SK-N-MC (cell line): ENCODE data around the gene RALGPS1.

ENCODE experiments used
- DNase-seq: peaks from one replicate; pipeline ENCODE4 v3.0.0-alpha.2; 2011; ENCODE audit warnings: low read depth, low spot score
- H3K27ac ChIP-seq: fragments of 200-600 bp; sonication (generic); 2 replicates; pipeline ENCODE4 v1.5.1; 2016; ENCODE audit warnings: mixed run types
- H3K36me3 ChIP-seq: fragments of 200-600 bp; sonication (generic); 2 replicates; pipeline ENCODE4 v1.6.1; 2017; ENCODE audit warnings: antibody characterized with exemption, low read length, mixed read lengths; ENCODE audit not compliant: insufficient read depth
- H3K4me3 ChIP-seq: fragments of 200-600 bp; sonication (generic); 2 replicates; pipeline ENCODE4 v1.5.1; 2016
- H3K9ac ChIP-seq: fragments of 200-600 bp; sonication (generic); 2 replicates; pipeline ENCODE4 v1.8.0; 2017; ENCODE audit warnings: mixed run types, mixed read lengths; ENCODE audit not compliant: insufficient read length
- H3K9me3 ChIP-seq: fragments of 200-600 bp; sonication (generic); 2 replicates; pipeline ENCODE4 v1.6.1; 2017; ENCODE audit warnings: low read depth, mild to moderate bottlenecking, antibody characterized with exemption, low read length, moderate library complexity, mixed read lengths
- EZH2 ChIP-seq: fragments of 200-600 bp; sonication (generic); IDR thresholded peaks from one replicate; pipeline ENCODE4 v1.6.1; 2017; ENCODE audit warnings: antibody characterized with exemption
- FOXP2 ChIP-seq: optimal IDR thresholded peaks from 2 replicates; pipeline ENCODE3; 2011; ENCODE audit warnings: mild to moderate bottlenecking, moderate library complexity; ENCODE audit not compliant: insufficient read depth; ENCODE audit errors: extremely low read length, control extremely low read depth
- POLR2AphosphoS5 ChIP-seq: IDR thresholded peaks from 2 replicates; pipeline ENCODE4 v1.6.1; 2012; ENCODE audit warnings: mild to moderate bottlenecking, low read depth, low read length, borderline replicate concordance

The RALGPS1 gene

GRCh38 chr9:127245637-127246164, 331.1 kb downstream of the RALGPS1 start:
- H3K27ac ChIP-seq: no peak overlapping the region
- no peaks in the 10 kb centered on the region for H3K36me3 ChIP-seq
- peak overlapping the region; percentile 86 for H3K4me3 ChIP-seq
- H3K9me3 ChIP-seq: no peaks in the 10 kb centered on the region
- no peak for DNase-seq
- H3K9ac ChIP-seq: no peak overlapping the region
- no peak for TF ChIP-seq EZH2
- no peak for TF ChIP-seq FOXP2
- no peak for TF ChIP-seq POLR2AphosphoS5

GRCh38 chr9:127248241-127248640, 333.7 kb downstream of the RALGPS1 start:
- Histone ChIP-seq H3K36me3 (no peaks in the 10 kb centered on the region), H3K9me3 (no peaks in the 10 kb centered on the region), H3K27ac (no peak overlapping the region)

DNA sequence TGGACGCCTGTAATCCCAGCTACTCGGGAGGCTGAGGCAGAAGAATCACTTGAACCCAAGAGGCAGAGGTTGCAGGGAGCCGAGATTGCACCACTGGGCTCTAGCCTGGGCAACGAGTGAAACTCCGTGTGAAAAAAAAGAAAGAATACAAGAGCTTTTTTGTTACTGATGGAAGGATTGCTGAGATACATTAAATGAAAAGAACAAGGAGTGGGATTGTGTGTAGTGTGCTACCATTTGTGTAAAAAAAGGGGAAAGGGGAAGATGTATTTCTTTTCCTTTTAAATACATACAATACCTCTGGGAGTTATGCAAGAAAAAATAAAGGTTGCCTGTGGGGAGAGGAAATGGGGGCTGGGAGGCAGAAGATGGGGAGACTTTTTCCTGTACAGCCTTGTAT, 335.3 kb downstream of the RALGPS1 start:
- no peak overlapping the region for H3K27ac ChIP-seq
- TF ChIP-seq EZH2 (no peak), POLR2AphosphoS5 (no peak)
- no peak overlapping the region for H3K9ac ChIP-seq
- H3K9me3 ChIP-seq: no peaks in the 10 kb centered on the region
- no peaks in the 10 kb centered on the region for H3K36me3 ChIP-seq
- no peak for DNase-seq
- H3K4me3 ChIP-seq: no peak overlapping the region

More at GRCh38 chr9:127248241-127248640, 333.7 kb downstream of the RALGPS1 start:
- Histone ChIP-seq H3K4me3 (no peak overlapping the region), H3K9ac (no peak overlapping the region)
- TF ChIP-seq EZH2 (no peak), FOXP2 (no peak), POLR2AphosphoS5 (no peak)
- DNase-seq: no peak

- H3K9ac ChIP-seq: no peak overlapping the region
- no peak overlapping the region for H3K27ac ChIP-seq
- no peak overlapping the region for H3K4me3 ChIP-seq
- TF ChIP-seq FOXP2: no peak
- TF ChIP-seq EZH2: no peak
- TF ChIP-seq POLR2AphosphoS5: no peak
- H3K9me3 ChIP-seq: no peaks in the 10 kb centered on the region
- DNase-seq: no peak
- no peaks in the 10 kb centered on the region for H3K36me3 ChIP-seq
Observed at GRCh38 chr9:127250896-127251391, 336.4 kb downstream of the RALGPS1 start.

DNA sequence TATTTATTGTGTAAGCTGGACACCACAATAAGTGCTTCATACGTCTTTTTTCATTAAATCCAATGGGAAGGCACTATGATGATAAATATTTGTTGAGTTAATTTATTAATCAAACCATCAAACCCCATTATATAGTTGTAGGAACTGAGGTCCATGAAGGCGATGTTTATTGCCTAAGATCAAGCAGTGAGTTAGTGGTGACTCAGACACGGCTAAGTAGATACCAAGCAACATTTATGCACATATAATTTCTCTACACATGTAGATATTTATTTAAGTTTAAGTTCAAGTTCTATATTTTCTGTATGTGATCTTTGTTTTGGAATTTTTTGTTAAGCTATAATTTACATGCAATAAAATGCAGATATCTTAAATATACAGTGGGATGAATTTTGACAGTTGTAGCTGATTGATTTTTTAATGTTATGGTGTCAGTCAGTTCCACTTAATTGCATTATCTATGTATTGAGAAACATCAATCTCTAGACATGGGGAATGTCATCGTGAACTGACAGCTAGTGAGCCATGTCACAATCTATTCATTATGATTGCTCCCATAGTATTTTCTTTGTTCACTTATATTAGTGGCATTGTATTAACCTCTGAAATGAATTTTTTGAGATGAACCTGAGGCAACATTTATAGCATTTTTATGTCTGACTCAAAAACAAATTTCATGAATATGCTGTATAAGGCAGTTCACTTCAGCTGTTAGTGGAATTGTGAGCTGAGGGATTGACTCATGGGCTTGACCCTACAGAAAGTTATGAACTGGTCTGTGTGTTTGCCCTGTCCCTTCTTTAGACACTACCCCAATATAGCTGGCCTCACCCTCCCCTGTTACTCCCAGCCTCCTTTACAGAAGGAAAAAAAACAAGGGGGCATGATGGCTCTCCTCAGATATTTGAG, 338.1 kb downstream of the RALGPS1 start:
- TF ChIP-seq POLR2AphosphoS5: no peak
- TF ChIP-seq FOXP2: no peak

DNA sequence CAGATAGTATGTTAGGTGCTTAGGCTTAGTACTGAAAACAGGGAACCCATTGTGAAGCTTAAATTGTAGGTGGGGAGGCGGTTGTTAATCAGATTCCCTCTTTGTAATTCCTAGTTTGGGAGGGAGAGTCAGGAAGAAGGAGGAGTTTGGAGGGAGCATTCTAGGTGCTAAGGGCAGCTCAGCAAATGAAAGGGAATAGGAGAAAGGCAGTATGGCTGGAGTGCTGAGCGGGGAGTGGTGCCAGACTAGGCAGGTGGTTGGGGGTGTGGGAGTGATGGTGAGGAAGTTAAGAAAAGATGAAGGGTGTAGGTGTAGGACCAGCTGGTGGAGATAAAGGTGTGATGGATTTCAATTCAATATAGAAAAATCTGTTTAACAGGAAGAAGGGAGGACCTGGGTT, 338.9 kb downstream of the RALGPS1 start:
- no peak for DNase-seq
- Histone ChIP-seq H3K36me3 (no peaks in the 10 kb centered on the region), H3K9ac (no peak overlapping the region), H3K27ac (no peak overlapping the region), H3K4me3 (no peak overlapping the region), H3K9me3 (no peaks in the 10 kb centered on the region)
- no peak for TF ChIP-seq EZH2
- no peak for TF ChIP-seq FOXP2
- TF ChIP-seq POLR2AphosphoS5: no peak

More for the DNA sequence above, 338.1 kb downstream of the RALGPS1 start:
- Histone ChIP-seq H3K4me3 (no peak overlapping the region), H3K27ac (no peak overlapping the region), H3K9me3 (no peaks in the 10 kb centered on the region), H3K9ac (no peak overlapping the region), H3K36me3 (no peaks in the 10 kb centered on the region)
- DNase-seq: no peak

DNA sequence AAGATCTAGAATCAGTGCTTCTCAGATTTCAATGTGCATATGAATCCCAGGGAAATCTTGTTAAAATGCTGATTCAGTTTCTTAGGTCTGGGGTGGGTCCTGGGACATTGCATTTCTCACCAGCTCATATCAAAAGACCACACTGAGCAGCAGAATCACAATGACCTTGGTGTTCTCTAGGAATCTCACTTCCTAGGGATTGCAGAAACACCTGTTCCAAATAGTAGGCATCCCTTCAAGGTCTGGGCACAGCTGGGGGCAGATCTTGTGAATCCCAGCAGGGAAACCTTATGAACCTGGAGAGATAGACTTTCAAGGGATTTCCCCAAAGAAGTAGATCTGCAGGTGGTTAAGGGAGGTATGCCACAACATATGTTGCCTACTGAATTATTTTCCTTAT, 341.1 kb downstream of the RALGPS1 start:
- TF ChIP-seq POLR2AphosphoS5: no peak
- no peak for TF ChIP-seq FOXP2
- no peak for TF ChIP-seq EZH2
- Histone ChIP-seq H3K36me3 (no peaks in the 10 kb centered on the region), H3K4me3 (no peak overlapping the region), H3K9ac (no peak overlapping the region), H3K9me3 (no peaks in the 10 kb centered on the region), H3K27ac (no peak overlapping the region)
- no peak for DNase-seq

DNA sequence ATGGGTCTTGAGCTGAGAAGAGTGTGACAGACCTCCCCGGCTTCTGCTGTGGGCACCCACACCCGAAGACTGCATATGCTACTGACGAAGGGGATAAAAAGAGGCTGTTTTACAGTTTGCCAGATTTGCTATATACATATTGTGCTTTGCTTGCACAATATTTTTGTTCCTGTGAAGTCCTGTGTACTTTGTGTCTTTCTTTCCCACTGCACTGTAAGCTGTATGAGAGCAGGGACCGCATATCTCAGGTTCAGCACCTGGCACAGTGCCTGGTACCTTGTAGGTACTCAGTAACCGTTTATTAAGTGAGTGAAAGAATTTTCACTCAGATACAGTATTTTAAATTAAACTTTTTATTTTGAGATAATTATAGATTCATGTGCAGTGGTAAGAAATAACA, 341.7 kb downstream of the RALGPS1 start:
- TF ChIP-seq EZH2 (no peak), POLR2AphosphoS5 (no peak), FOXP2 (no peak)
- DNase-seq: no peak
- Histone ChIP-seq H3K36me3 (no peaks in the 10 kb centered on the region), H3K27ac (no peak overlapping the region), H3K9me3 (no peaks in the 10 kb centered on the region), H3K4me3 (no peak overlapping the region), H3K9ac (no peak overlapping the region)
